ENCODE measurements around the gene B3GNT2. TPM values are rescaled to one million over a fixed set of nuclear protein-coding genes. Genes with fewer than 3 reads are reported as not detected.

The B3GNT2 gene
- total and polyA plus RNA-seq, 7 donors, result 12.3 to 25.8 (median 19.3) TPM

GRCh38 chr2:62243983-62244382, 48.1 kb downstream of the B3GNT2 start:
- Histone ChIP-seq H3K27me3 (no peaks in the 10 kb centered on the region), H3K4me1 (no peaks in the 10 kb centered on the region), H3K27ac (no peak overlapping the region), H3K4me3 (no peak overlapping the region), H3K9me3 (no peaks in the 10 kb centered on the region), H3K36me3 (no peaks in the 10 kb centered on the region)
- 90 to 93% methylated on average over 6 of the region's 6 CpGs for WGBS, 2 donors
- DNase-seq, result no peak
- TF ChIP-seq POLR2A (IDR thresholded peaks at IDR 0.05) (no peak), POLR2AphosphoS5 (IDR thresholded peaks at IDR 0.05) (no peak), CTCF (IDR thresholded peaks at IDR 0.05) (no peak), EP300 (IDR thresholded peaks at IDR 0.05) (no peak)
- intact Hi-C loops (cut with DNase I), result no loop called here

GRCh38 chr2:62248226-62248625, 52.3 kb downstream of the B3GNT2 start:
- no peaks in the 10 kb centered on the region for H3K36me3 ChIP-seq
- intact Hi-C loops (cut with DNase I), result no loop called here
- H3K4me3 ChIP-seq, result no peak overlapping the region
- DNase-seq, result no peak
- H3K9me3 ChIP-seq, result no peaks in the 10 kb centered on the region
- H3K27ac ChIP-seq, result no peak overlapping the region
- TF ChIP-seq CTCF (IDR thresholded peaks at IDR 0.05) (no peak), POLR2A (IDR thresholded peaks at IDR 0.05) (no peak), EP300 (IDR thresholded peaks at IDR 0.05) (no peak), POLR2AphosphoS5 (IDR thresholded peaks at IDR 0.05) (no peak)
- WGBS, 2 donors, result 80 to 93% methylated on average over 3 of the region's 3 CpGs
- H3K27me3 ChIP-seq, result no peaks in the 10 kb centered on the region
- no peaks in the 10 kb centered on the region for H3K4me1 ChIP-seq

- DNase-seq, result no peak
- H3K4me3 ChIP-seq, result no peak overlapping the region
- H3K27me3 ChIP-seq, result no peaks in the 10 kb centered on the region
- no peaks in the 10 kb centered on the region for H3K36me3 ChIP-seq
- H3K27ac ChIP-seq, result no peak overlapping the region
- H3K9me3 ChIP-seq, result no peaks in the 10 kb centered on the region
- intact Hi-C loops (cut with DNase I), result no loop called here
- no peaks in the 10 kb centered on the region for H3K4me1 ChIP-seq
- WGBS, 2 donors, result 86 to 88% methylated on average over 4 of the region's 4 CpGs
- TF ChIP-seq POLR2AphosphoS5 (IDR thresholded peaks at IDR 0.05), result no peak
- TF ChIP-seq CTCF (IDR thresholded peaks at IDR 0.05), result no peak
- TF ChIP-seq POLR2A (IDR thresholded peaks at IDR 0.05), result no peak
- TF ChIP-seq EP300 (IDR thresholded peaks at IDR 0.05), result no peak
These were observed 54.3 kb downstream of the B3GNT2 start for GRCh38 chr2:62250239-62250638.

GRCh38 chr2:62254424-62255266, 58.7 kb downstream of the B3GNT2 start:
- intact Hi-C loops (cut with DNase I), result no loop called here
- TF ChIP-seq EP300 (IDR thresholded peaks at IDR 0.05) (no peak), POLR2AphosphoS5 (IDR thresholded peaks at IDR 0.05) (no peak), POLR2A (IDR thresholded peaks at IDR 0.05) (no peak), CTCF (IDR thresholded peaks at IDR 0.05) (no peak)
- no peaks in the 10 kb centered on the region for H3K4me1 ChIP-seq
- no peaks in the 10 kb centered on the region for H3K36me3 ChIP-seq
- no peak for DNase-seq
- no peak overlapping the region for H3K4me3 ChIP-seq
- H3K27me3 ChIP-seq, result no peaks in the 10 kb centered on the region
- H3K9me3 ChIP-seq, result no peaks in the 10 kb centered on the region
- 93 to 98% methylated on average over 1 of the region's 1 CpG for WGBS, 2 donors
- H3K27ac ChIP-seq, result no peak overlapping the region
